Pancreas (tissue), 10 donors: Measurements from ENCODE around the gene GLTP. TPM values are rescaled to one million over a fixed set of nuclear protein-coding genes. Genes with fewer than 3 reads are reported as not detected.
"Not testable (repeated sequence)": the region's sequence is repeated elsewhere in the genome, so short reads cannot be mapped to it uniquely, and the experiment has no call there.

Experiments used
- ATAC-seq, 4 donors: fragments of 200-7000 bp; cut with Tn5 transposase; one replicate each; pipeline versions ENCODE4 v1.8.0 to v1.9.1; 2020; ENCODE audit warnings: mild to moderate bottlenecking in 4 of 4, moderate library complexity in 4 of 4
- DNase-seq, 6 donors: peaks; one replicate each; pipeline ENCODE4 v3.0.0-alpha.2; 2020
- FAIRE-seq: peaks from 2 replicates; lab custom pipeline; 2012; peaks lifted over from hg19 to GRCh38; lab: Jason Lieb, UNC
- H3K27ac ChIP-seq, 4 donors: fragments of 200-600 bp; sonication (generic); 1 replicate in 3 of 4; 2 replicates in 1 of 4; pipeline versions ENCODE4 v1.5.0 to v1.8.0; 2020
- H3K27me3 ChIP-seq, 4 donors: fragments of 200-600 bp; one replicate each; pipeline ENCODE4 v1.8.0; 2021
- H3K36me3 ChIP-seq, 3 donors: fragments of 200-600 bp; sonication (generic) in 1 of 3; one replicate each; pipeline versions ENCODE4 v1.5.0 to v1.8.0; 2020 to 2021
- H3K4me1 ChIP-seq, 3 donors: fragments of 200-600 bp; one replicate each; pipeline ENCODE4 v1.8.0; 2021
- H3K4me3 ChIP-seq, 4 donors: fragments of 200-600 bp; sonication (generic) in 2 of 4; one replicate each; pipeline versions ENCODE4 v1.5.0 to v1.8.0; 2020 to 2021
- H3K9me3 ChIP-seq, 4 donors: fragments of 200-600 bp; one replicate each; pipeline ENCODE4 v1.8.0; 2021
- WGBS, 2 donors: extraction: QIAGEN DNeasy Blood & Tissue Kit; methylation state at CpG; one replicate each; pipeline ENCODE4 v1.1.7; 2013; 5-methylcytosine and 5-hydroxymethylcytosine counted together
- intact Hi-C, 3 donors: fragments of 100-400 bp; cut with DNase I; formaldehyde crosslinking; loops; one replicate each; pipeline versions ENCODE4 v1.11.1 to v1.14.2; 2022
- polyA plus RNA-seq, 2 donors: library from polyadenylated mRNA; stranded (reverse); fragments of 200-250 nt; gene quantifications; one replicate each; pipeline ENCODE4 v1.2.3, GENCODE V29; 2013
- total RNA-seq, 6 donors: library from RNA; stranded (reverse); fragmentation: NEBNext Ultra II Directional in 4 of 6; extraction: Animal tissue kit (Norgen Biotek cat#: 25700) in 4 of 6; gene quantifications; one replicate each; pipeline versions ENCODE4 v1.2.1 to v1.2.4, GENCODE V29; 2021 to 2023
- TF ChIP-seq, protein P1 (sequence below), 4 donors: fragments of 200-600 bp; sonication (generic) in 3 of 4; IDR thresholded peaks; one replicate each; pipeline versions ENCODE4 v1.5.0 to v1.8.0; 2021; ENCODE audit warnings: antibody characterized with exemption in 4 of 4
- donor health status: healthy with polysubstance abuse.
- donor health status: DM: no; HTN: no; CAD: no; lungs with moderate emphysema.
- donor health status: DM: no; HTN: no; CAD: no.
- donor health status: control.
- donor health status: control.
- donor health status: Bipolar disorder and iron deficiency.
- donor health status: DM: yes; HTN: yes; CAD: no.
- donor health status: DM: no; HTN: no; CAD: no.
- donor health status: DM: no; HTN: no; CAD: no.
- donor health status: DM: yes; HTN: yes; CAD: no.

GLTP gene
- total and polyA plus RNA-seq, 8 donors: 14.7 to 24.9 (median 16.8) TPM

DNA sequence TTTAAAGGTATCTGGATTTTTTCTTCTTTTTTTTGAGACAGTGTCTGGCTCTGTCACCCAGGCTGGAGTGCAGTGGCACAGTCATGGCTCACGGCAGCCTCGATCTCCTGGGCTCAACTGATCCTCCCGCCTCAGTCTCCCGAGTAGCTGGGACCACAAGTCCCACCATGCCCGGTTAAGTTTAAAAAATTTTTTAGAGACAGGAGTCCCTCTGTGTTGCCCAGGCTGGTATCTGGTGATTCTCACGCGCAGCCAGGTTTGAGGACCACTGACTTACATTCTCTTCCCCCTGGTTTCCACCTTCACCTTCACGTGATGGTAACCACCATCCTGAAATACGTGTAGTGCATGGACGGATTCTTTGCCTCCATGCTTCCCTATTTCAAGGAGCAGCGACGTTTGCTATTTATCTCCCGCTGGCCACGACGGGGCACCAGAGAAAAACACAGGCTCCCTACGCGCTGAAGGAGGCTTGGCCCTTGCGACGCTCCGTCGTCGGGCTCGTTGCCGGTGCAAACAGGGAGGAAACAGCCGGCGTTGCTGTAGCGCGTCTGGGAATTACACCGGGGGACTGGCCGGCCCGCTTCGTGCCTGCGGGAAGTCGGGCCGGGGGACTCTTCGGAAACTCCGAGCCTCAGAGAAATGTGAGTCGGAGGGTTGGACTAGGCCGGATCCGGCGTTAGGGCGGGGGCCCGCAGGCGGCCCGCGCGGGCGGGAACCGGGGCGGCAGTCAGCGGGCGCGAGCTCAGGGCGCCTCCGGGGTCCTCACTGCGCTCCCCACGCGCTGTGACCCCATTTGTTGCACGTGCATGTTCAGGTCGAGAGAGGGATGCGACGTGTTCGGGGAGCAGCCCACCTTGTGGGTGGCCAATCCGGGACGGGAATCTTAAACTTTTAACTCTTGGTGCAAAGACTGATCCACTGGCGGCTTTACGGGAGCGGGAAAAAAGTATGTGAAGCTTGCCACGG, 19.7 kb upstream of the GLTP start, which contains the start of gene TCHP:
Gene TCHP (plus strand): TSS at position 492 of the 969 bp plus-strand sequence. CDS start 2,753 bp downstream, outside the sequence.
- no peaks in the 10 kb centered on the region for H3K9me3 ChIP-seq
- H3K4me3 ChIP-seq: peak within 1 kb of the TSS; percentile 79 to 96 (median 91)
- ATAC-seq: peak; percentile 97 to 99 (median 98)
- TF ChIP-seq, protein P1, sequence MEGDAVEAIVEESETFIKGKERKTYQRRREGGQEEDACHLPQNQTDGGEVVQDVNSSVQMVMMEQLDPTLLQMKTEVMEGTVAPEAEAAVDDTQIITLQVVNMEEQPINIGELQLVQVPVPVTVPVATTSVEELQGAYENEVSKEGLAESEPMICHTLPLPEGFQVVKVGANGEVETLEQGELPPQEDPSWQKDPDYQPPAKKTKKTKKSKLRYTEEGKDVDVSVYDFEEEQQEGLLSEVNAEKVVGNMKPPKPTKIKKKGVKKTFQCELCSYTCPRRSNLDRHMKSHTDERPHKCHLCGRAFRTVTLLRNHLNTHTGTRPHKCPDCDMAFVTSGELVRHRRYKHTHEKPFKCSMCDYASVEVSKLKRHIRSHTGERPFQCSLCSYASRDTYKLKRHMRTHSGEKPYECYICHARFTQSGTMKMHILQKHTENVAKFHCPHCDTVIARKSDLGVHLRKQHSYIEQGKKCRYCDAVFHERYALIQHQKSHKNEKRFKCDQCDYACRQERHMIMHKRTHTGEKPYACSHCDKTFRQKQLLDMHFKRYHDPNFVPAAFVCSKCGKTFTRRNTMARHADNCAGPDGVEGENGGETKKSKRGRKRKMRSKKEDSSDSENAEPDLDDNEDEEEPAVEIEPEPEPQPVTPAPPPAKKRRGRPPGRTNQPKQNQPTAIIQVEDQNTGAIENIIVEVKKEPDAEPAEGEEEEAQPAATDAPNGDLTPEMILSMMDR (IDR thresholded peaks at IDR 0.05): peak in 1 of 4 donors; percentile 2
- peaks cover 2 to 21% (median 6%) of the 10 kb centered on the region in 3 donors for H3K36me3 ChIP-seq
- peak within 1 kb of the TSS; percentile 45 to 73 (median 67) for H3K27ac ChIP-seq
- no peak for FAIRE-seq
- DNase-seq: peak; percentile 82 to 95 (median 88)
- WGBS, 2 donors: 1% methylated on average over 62 to 69 of the region's 69 CpGs
- peaks cover 0 to 12% (median 6%) of the 10 kb centered on the region in 3 donors for H3K4me1 ChIP-seq
- intact Hi-C loops: no loop called here
- no peaks in the 10 kb centered on the region for H3K27me3 ChIP-seq

DNA sequence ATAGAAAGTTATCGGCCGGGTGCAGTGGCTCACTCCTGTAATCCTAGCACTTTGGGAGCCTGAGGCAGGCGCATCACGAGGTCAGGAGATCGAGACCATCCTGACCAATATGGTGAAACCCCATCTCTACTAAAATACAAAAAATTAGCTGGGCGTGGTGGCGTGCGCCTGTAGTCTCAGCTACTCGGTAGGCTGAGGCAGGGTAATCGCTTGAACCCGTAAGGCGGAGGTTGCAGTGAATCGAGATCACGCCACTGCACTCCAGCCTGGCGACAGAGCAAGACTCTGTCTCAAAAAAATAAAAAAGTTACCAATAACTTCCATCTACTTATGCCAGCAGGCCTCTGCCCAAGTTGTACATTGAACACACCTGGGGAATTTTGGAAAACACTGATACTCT, 19.0 kb upstream of the GLTP start:
- intact Hi-C loops, H3K9me3 ChIP-seq, DNase-seq, FAIRE-seq, ATAC-seq, H3K27me3 ChIP-seq: not testable (repeated sequence)
- peak overlapping the region; percentile 45 to 73 (median 67) for H3K27ac ChIP-seq
- peaks cover 0 to 12% (median 6%) of the 10 kb centered on the region in 3 donors for H3K4me1 ChIP-seq
- peak overlapping the region in 2 of 4 donors; percentile 91 to 96 for H3K4me3 ChIP-seq
- WGBS, 2 donors: 83 to 89% methylated on average over 15 of the region's 15 CpGs
- H3K36me3 ChIP-seq: peaks cover 2 to 14% (median 5%) of the 10 kb centered on the region in 3 donors

DNA sequence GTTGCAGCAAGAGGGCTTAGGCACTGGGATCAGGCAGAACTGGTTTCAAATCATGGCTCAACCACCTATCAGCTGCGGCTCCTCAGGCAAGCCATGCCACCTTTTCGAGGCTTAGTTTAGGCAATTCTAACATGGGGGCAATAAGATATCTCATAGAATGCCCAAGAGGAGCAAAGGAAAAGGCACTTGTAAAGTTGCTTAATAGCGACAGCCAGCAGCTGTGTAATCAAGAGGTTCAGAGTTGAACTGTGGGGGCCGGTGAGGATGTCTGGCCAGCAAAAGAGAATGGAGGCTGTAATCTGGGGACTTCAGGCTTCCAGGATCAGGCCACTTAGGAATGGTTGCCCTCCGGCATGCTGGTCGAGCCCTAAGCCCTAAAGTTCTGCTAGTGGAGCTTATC, 16.7 kb upstream of the GLTP start:
- FAIRE-seq: no peak
- no peaks in the 10 kb centered on the region for H3K36me3 ChIP-seq

DNA sequence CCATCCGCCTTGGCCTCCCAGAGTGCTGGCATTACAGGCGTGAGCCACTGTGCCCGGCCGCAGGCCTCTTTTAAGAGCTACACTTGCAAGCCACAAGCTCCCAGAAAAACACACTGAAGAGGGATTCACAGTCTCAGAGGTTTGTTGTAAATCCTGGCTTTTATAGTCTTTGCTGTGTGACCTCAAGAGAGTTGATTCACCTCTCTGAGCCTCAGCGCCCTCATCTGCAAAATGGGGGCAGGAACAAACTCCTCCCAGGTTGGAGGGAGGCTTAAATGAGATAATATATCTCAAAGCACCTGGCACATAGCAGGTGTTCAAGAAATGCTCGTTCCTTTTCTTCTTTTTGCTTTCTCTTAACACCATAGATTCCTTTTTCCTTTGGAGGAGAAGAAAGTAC, 15.8 kb upstream of the GLTP start:
- Histone ChIP-seq H3K36me3 (no peaks in the 10 kb centered on the region), H3K27me3 (no peaks in the 10 kb centered on the region), H3K27ac (no peak overlapping the region), H3K9me3 (no peaks in the 10 kb centered on the region), H3K4me3 (no peak overlapping the region), H3K4me1 (peaks cover 0 to 5% (median 0%) of the 10 kb centered on the region in 3 donors)
- TF ChIP-seq, protein P1 (IDR thresholded peaks at IDR 0.05): no peak
- 78 to 86% methylated on average over 6 of the region's 6 CpGs for WGBS, 2 donors
- no peak for ATAC-seq
- no peak for DNase-seq
- no peak for FAIRE-seq
- intact Hi-C loops: no loop called here

More for the DNA sequence above, 16.7 kb upstream of the GLTP start:
- TF ChIP-seq, protein P1 (IDR thresholded peaks at IDR 0.05): no peak
- Histone ChIP-seq H3K27ac (no peak overlapping the region), H3K4me3 (no peak overlapping the region), H3K4me1 (peaks cover 0 to 12% (median 6%) of the 10 kb centered on the region in 3 donors), H3K9me3 (no peaks in the 10 kb centered on the region), H3K27me3 (no peaks in the 10 kb centered on the region)
- intact Hi-C loops: no loop called here
- no peak for DNase-seq
- ATAC-seq: no peak
- WGBS, 2 donors: 78 to 84% methylated on average over 6 of the region's 6 CpGs

DNA sequence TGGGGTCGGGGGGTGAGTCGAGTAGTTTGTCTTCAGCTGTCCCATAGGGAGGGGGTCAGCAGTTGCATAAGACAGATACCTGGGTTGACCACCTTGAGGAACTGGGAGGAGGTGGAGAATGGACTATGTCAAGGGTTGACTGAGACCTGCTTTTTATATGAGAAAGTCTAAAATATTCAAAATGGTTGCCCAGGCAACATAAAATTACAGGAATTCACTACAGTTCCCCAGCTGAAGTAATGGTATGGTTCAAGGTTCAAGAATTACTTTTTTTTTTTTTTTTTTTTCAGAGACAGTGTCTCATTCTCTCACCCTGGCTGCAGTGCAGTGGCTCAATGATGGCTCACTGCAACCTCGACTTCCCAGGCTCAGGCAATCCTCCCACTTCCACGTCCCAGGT, 14.6 kb upstream of the GLTP start:
- peaks cover 0 to 4% (median 0%) of the 10 kb centered on the region in 3 donors for H3K4me1 ChIP-seq
- H3K4me3 ChIP-seq: no peak overlapping the region
- DNase-seq (no peak), FAIRE-seq (no peak), ATAC-seq (no peak)
- intact Hi-C loops: no loop called here
- H3K27ac ChIP-seq: no peak overlapping the region
- WGBS, 2 donors: 50 to 61% methylated on average over 4 of the region's 4 CpGs
- H3K9me3 ChIP-seq: no peaks in the 10 kb centered on the region
- TF ChIP-seq, protein P1 (IDR thresholded peaks at IDR 0.05): no peak
- no peaks in the 10 kb centered on the region for H3K27me3 ChIP-seq
- no peaks in the 10 kb centered on the region for H3K36me3 ChIP-seq
